Testis (tissue), 2 donors: ENCODE measurements around the gene CDK14.

Experiments used
- POLR2A ChIP-seq: fragments of 450-650 bp; IDR thresholded peaks from one replicate; pipeline ENCODE4 v1.6.1; 2017; ENCODE audit warnings: antibody characterized with exemption, mild to moderate bottlenecking, moderate library complexity
- TF ChIP-seq, protein P1 (sequence below), 3 experiments: fragments of 450-650 bp in 2 of 3; fragments of 200-600 bp in 1 of 3; sonication (generic) in 1 of 3; IDR thresholded peaks; one replicate each; pipeline ENCODE4 v1.5.1; 2016 to 2019; ENCODE audit warnings: antibody characterized with exemption in 3 of 3, mild to moderate bottlenecking in 2 of 3, moderate library complexity in 1 of 3

DNA sequence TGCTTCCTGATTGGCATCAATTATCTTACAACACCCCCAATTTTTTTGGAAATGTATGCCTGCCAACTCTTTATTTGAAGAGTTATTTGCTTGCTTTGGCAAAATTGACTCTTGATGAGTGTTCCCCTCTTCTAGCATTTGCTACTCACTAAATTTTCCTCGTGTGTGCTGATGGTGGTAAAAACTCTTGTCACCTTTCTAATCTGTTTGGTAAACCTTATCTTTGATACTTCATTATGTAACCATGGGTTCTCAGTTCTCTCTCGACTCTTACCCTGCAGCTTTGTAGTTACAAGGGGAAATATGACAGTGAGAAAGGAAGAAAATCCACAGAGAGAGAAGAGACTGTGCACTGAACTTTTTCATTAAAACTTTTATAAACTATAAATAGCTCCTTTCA, 102.5 kb downstream of the CDK14 start:
- no peak for TF ChIP-seq POLR2A
- TF ChIP-seq, protein P1, sequence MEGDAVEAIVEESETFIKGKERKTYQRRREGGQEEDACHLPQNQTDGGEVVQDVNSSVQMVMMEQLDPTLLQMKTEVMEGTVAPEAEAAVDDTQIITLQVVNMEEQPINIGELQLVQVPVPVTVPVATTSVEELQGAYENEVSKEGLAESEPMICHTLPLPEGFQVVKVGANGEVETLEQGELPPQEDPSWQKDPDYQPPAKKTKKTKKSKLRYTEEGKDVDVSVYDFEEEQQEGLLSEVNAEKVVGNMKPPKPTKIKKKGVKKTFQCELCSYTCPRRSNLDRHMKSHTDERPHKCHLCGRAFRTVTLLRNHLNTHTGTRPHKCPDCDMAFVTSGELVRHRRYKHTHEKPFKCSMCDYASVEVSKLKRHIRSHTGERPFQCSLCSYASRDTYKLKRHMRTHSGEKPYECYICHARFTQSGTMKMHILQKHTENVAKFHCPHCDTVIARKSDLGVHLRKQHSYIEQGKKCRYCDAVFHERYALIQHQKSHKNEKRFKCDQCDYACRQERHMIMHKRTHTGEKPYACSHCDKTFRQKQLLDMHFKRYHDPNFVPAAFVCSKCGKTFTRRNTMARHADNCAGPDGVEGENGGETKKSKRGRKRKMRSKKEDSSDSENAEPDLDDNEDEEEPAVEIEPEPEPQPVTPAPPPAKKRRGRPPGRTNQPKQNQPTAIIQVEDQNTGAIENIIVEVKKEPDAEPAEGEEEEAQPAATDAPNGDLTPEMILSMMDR (IDR thresholded peaks at IDR 0.05) = no peak
